NCI-H748 (cell line): ENCODE results near the gene DLX1.
"Not testable (repeated sequence)": the region's sequence is repeated elsewhere in the genome, so short reads cannot be mapped to it uniquely, and the experiment has no call there.

Source experiments
- DNase-seq: peaks from one replicate; lab custom pipeline; 2025; ENCODE audit not compliant: unreplicated experiment; lab: John Stamatoyannopoulos, UW

Gene DLX1

GRCh38 chr2:172085460-172086159, at the start of gene DLX1:
TSS of gene DLX1 (plus strand) at chr2:172085507. CDS start at chr2:172085678, 171 bp downstream.
- peak; percentile 89 for DNase-seq

DNA sequence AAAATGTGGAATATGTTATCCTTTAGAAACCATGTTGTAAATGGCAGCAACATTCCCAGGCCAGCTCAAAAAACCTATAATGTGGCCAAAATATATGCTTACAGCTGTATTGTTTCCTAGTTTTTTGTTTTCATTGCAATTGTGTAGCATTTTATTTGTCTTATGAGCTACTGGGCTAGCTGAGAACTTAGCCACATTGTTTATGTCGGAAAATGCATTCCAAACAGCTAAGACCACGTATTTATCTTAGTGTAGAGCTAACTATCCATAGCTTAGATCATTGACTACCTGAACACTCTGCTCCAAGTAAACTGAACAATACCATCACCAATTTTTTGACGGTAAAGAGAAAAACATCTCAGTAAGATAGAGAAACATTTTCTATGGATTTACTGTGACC, 47.2 kb upstream of the DLX1 start:
- no peak for DNase-seq

DNA sequence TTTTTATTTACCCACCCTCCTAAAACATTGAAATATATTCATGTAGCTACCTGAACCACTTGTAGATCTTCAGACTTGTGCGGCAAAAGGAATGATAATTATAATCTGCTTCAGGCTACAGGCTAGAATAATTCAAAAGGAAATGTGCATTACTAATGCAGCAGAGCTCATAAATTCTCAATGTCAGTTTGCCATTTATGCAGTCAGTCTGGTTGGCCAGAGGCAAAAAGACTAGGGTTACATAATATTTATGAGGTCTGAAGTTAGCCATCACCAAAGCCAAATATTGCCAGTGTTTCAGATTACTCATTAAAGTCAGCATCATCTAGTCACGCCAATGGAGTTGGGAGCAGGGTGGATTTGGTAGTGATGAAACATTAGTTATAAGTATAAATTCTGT, 46.7 kb upstream of the DLX1 start:
- DNase-seq = no peak

DNA sequence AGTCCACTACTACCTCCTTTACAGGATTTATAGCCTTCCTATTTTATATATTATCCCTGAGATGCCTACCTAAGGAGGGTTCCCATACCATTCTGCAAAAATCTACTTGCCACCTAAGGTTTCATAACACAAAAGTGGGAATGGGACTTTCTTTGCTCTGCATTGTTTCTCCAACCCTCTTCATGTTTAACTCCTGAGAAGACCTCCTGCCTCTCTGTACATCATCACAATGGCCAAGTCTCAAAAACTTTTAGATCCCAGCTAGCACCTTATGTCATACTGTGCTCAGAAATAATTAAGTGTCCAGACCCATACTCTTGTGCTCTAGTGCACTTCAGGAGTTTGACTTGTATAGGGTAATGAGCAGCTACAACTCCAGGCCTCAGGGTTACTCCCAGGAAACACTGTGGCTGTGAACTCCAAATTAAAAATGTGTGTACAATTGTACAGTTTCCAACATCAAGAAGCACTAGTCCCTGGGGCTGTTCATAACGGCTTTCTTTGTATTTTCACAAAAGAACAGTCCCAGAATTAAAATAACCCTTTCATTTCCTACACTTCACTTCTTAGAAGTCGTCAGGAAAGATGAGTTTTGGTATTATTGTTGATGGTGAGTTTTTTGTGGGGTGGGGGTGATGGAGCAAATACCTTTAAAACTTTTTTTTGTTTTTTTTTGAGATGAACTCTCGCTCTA, 46.1 kb upstream of the DLX1 start:
- no peak for DNase-seq

- DNase-seq = no peak
Observed at GRCh38 chr2:172040311-172040710, 45.0 kb upstream of the DLX1 start.

DNA sequence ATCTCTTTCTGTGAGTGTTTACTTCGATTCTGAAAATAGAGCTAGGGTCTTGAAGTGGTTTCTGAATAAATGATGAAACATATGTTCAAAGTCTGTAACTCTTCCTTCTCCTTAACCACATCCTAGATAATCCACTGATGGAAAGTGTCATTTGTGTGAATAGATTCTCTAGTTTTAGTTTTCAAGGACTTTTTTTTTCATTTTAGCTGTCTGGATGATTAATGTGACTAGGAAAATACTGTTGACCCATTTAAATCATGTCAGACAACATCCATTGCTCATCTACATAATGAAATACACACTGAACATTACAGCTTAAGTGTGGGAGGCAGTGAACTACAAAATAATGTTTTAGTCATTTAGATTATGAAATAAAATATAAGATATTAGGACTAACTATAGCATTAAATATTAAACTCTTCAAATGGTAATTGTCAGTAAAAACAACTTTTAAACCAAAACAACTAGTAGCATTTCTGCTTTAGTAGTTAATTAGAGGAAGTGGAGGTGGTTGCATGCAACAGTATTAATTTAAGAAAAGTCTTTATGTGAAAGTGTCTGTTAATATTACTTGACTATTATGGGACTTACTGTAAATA, 39.1 kb upstream of the DLX1 start:
- DNase-seq = no peak

DNA sequence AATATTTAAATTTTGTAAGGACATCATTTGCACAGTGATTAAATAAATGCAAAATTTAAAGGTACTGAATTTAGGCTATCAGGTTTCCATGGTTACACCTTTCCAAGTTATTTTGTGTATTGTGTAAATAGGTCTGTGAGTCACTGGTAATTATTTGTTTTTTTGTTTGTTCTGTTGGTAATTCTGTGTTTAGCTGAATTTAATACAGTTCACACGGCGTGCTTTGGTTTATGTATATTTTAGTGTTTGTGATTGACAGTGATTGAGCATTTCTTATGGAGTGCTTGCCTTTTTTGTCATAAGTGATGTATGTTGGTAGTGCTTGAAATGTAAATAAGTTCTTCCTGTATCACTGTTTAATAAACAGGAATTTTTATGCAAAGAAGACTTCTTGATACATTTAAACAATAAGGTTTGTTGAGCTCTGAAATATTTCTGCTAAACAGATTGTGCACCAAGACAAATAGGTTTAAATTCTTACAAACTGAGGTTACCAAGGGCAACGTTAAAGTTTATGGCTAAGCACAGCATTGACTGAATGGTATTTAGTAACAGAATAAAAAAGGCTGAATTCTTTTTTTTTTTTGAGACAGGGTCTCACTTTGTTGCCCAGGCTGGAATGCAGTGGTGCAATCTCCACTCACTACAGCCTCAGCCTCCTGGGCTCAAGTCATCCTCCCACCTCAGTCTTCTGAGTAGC, 38.3 kb upstream of the DLX1 start:
- no peak for DNase-seq

- no peak for DNase-seq
Observed at GRCh38 chr2:172047566-172048507, 37.5 kb upstream of the DLX1 start.

DNA sequence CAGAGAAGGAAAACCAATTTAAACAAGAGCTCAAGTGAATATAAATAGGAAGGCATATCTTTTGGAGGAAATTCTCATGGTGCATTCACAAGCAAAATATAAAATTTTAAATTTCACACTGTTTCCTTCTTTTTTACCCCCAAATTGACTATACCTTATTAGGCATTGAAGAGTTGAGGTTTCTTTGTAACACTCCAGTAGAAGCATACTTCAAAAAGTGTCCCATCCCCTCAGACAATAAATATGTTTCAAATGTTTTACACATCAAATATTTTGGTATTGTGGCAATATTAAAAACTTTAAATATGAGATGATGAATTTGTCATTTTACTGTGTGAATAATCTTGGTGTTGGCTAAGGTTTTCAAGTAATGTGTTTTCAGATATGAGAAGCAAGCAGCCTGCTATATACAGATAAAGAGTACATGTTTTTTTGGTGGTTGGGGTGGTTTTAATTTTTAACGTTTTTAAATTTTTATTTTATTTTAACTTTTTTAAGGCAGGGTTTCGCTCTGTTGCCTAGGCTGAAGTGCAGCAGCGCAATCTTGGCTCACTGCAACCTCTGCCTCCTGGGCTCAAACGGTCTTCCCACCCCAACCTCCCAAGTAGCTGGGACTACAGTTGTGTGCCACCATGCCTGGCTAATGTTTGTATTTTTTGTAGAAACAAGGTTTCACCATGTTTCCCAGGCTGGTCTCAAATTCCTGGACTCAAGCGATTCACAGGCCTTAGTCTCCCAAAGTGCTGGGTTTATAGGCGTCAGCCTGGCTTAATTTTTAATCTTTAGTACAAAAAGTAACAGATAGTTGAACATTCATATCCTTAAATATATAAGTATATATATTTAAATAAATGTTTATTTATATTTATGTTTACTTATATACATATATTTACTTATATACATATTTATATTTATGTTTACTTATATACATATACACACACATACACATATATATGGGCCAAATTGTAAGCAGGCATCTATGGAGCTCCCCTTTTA, 36.5 kb upstream of the DLX1 start:
- no peak for DNase-seq

DNA sequence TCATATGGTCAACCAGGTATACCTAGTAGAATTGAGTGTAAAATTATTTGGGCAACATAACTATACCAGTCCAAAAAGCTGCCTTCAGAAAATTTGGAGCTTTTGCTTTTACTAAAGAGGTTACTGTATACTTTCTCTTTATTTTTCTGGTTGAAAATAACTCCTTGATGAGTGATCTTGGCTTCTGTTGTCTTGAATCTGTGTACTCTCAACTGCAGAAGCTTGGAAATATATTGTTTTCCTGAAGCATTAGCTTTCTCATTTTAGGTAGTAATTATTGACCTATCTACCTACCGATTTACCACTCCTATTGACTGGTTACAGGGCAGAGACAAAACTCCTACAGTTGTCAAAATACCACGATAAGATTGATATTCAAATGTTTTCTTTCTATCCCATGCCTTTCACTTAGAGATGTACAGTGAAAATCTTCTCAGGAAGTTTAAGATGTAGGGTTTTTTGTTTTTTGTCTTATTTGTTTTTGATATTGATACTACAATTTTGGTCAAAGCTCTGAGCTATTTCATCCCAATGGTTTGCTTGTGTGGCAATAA, 35.7 kb upstream of the DLX1 start:
- no peak for DNase-seq

DNA sequence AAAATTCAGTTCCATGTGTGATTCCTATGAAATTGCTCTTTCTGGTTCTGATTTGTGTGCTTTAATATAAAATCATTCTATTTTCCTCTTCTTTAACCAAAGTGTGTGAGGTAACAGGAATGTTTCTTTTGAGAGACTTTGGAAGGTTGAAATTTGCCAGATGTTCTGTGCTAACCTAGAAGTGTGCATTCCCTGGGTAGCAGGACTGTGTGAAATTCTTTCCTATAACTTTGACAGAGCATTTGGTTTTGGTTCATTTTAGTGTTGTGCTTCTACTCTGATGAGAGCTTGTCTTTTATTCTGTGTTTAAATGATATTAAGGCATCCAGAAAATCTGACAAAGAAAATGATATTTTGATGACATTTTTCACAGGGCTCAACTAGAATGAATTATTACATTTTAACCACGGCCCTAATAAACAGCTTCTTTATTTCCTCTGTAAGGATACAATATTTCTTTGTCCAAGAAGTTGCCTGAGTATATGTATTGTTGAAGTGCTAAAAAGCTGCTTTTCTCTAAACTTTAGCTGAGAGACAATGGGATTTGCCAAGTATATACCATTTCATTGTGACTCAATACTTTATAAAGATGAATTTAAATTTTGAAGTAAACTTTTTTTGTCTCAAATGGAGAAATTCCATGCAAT, 34.7 kb upstream of the DLX1 start:
- no peak for DNase-seq

GRCh38 chr2:172052000-172052983, 33.0 kb upstream of the DLX1 start:
- peak; percentile 88 for DNase-seq

DNA sequence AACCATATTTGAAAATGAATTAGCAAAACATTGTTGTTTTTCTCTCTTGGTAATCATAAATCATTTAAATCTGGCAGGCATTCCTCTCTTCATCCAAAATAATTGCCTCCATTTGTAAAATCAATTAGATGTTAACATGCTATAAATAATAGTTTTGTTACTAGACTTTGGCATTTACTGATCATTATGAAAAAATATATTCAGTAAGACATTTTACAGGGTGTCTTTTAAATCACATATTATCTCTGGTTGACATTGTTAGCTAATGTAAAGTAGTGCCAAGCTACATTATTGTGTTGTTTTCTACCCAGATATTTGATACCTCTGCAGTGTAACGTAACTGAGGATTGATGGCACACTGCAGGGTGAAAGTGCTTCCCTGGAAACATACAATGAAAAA, 31.8 kb upstream of the DLX1 start:
- DNase-seq = peak; percentile 23

DNA sequence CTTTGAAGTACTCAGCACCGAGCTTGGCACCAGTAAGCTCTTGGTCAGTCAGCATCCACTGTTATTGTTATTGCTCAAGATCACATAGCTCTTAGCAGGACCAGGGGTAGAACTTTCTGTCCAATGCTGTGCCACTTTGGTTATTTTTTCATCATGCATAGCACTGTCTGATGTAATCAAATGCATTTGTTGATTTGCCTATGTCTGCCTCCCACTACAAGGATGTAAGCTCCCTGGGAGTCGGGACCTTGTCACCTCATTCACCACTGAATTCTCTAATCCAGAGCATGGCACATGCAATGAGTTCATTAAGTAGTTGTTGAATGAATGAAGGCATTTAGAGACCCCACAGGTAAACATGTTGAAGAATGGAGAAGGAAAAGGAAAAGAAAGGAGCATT, 29.0 kb upstream of the DLX1 start:
- no peak for DNase-seq

- no peak for DNase-seq
Observed at GRCh38 chr2:172058660-172059059, 26.6 kb upstream of the DLX1 start.

DNA sequence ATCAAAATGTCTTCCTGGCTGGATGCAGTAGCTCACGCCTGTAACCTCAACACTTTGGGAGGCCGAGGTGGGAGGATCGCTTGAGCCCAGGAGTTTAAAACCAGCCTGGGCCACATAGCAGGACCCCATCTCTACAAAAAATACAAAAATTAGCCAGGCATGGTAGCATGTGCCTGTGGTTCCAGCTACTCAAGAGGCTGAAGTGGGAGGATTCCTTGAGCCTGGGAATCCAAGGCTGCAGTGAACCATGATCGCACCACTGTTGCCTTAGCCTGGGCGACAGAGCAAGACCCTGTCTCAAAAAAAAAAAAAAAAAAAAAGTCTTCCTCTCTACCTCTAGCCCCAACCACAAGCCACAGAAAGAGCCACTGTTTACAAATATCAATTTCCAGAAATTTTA, 25.2 kb upstream of the DLX1 start:
- DNase-seq = not testable (repeated sequence)

DNA sequence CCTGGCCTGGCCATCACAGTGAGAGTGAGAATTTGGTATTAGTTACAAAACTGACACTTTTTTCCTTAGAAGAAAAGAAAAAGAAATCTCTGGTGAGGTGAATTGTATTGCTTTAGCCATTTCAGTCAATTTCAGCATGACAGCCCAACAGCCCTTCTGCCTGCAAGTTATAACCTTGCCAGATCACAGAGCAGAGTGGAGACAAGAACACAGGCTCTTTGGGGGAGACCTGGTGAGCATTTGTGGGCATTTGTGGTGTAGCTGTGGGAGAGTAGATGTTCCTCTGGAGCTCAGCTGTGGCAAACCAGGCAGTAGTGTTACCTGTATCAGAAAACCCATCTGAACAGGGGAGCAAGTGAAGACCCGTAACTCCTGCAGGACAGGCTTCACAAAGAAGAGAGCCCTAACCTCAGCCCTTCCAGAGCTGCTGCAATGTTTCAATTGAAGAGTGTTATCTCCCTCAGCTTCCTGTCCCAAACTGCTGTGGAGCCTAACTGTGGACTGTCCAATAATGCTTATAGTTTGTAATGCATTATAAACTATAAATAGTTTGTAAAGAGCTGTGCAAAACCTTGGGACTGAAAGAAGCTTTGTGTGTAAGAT, 22.8 kb upstream of the DLX1 start:
- DNase-seq = no peak
